NCI-H1105 (cell line): ENCODE measurements around the gene PYDC1.
"Not testable (repeated sequence)": the region's sequence is repeated elsewhere in the genome, so short reads cannot be mapped to it uniquely, and the experiment has no call there.

Source experiments
- DNase-seq: peaks from one replicate; lab custom pipeline; 2025; lab: John Stamatoyannopoulos, UW

Gene PYDC1

GRCh38 chr16:31195861-31196260 is 21.1 kb downstream of the PYDC1 start:
- DNase-seq = not testable (repeated sequence)

GRCh38 chr16:31194898-31195297 is 22.0 kb downstream of the PYDC1 start:
- no peak for DNase-seq

DNA sequence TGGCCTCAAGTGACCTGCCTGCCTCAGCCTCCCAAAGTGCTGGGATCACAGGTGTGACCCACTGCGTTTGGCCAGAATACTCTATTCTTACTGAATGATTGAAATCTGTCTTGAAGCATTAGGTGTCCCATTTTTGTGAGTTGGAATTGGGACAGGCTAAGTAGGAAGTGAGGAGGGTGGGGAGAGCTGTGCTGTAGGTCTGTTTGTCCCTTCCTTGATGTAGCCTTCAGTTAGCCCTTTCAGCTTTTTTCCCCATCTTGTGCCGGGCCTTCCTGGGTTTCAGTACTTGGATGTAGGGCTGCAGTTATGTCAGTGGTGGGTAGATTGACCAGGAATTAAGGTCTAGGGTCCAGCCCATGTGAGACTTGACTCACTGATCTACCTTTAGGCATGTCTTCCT is 23.1 kb downstream of the PYDC1 start:
- no peak for DNase-seq

DNA sequence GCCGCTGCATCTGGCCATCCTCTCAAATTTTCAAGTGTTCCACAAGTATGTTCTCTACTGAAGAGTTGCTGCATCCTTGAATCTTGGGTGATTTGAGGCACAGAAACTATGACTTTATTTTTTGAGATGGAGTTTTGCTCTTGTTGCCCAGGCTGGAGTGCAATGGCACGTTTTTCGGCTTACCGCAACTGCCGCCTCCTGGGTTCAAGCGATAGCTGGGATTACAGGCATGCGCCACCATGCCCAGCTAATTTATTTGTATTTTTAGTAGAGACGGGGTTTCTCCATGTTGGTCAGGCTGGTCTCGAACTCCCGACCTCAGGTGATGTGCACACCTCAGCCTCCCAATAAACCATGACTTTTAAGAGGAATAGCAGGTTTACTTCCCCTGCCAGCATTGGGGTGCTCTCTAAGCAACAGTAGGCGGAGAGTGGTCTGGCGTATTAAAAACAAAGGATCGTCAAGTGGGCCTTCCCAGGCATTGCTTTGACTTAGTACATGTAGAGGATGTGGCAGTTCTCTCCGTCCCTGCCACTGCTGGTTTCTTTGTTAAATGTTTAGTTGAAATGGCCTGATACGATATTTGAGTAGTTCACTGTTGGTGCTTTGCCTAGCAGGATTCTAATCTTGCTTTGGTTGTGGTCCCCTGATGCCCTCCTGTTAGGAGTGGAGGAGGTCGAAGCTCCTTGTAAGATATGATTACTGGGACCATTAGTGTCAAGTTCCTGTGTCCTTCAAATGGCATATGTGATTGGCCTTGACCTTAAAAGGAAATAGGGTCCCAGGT is 23.9 kb downstream of the PYDC1 start:
- DNase-seq = no peak

GRCh38 chr16:31191697-31192428 is 25.1 kb downstream of the PYDC1 start:
- no peak for DNase-seq

DNA sequence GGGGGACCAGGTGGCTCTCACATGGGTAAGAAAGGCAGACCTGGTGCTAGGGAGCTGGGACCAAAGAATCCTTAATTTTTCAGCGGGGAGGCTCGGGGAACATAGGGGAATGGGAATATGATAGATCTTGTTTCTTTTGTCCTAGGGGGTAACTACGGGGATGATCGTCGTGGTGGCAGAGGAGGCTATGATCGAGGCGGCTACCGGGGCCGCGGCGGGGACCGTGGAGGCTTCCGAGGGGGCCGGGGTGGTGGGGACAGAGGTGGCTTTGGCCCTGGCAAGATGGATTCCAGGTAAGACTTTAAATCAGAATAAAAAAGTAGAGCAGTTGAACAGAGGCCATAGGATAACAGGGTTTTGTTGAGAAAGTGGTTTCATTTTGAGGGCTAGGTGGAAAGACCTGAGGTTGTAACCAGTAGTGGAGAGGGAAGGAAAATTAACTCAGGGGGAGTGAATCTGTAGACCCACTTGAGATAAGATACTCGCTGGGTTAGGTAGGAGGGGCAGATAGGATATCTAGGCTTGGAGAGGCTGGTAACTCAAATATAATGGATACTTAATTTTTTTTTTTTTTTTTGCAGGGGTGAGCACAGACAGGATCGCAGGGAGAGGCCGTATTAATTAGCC is 26.0 kb downstream of the PYDC1 start:
- DNase-seq = no peak

DNA sequence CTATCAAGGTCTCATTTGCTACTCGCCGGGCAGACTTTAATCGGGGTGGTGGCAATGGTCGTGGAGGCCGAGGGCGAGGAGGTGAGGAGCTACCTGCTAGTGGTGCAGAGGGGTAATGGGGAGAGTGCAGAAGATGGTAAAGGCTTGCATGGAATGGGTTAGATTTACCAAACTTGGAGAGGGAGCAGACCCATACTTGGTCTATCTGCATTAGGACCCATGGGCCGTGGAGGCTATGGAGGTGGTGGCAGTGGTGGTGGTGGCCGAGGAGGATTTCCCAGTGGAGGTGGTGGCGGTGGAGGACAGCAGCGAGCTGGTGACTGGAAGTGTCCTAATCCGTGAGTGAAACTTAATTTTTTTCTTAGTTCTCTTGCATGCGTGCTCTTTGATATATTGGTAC is 26.9 kb downstream of the PYDC1 start:
- no peak for DNase-seq

DNA sequence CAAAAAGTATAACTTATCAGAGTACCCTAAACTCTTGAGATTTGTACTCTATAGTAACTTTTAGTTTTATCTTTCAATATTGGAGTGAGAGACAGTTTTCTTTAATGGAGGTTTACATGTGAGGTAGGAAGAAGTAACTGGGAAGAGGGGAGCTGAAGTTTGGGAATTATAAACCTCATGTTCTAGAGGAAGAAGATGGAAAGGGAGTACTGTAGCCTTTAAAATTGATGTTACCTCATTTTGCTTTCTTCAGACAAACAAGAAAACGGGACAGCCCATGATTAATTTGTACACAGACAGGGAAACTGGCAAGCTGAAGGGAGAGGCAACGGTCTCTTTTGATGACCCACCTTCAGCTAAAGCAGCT is 27.5 kb downstream of the PYDC1 start:
- DNase-seq = no peak

DNA sequence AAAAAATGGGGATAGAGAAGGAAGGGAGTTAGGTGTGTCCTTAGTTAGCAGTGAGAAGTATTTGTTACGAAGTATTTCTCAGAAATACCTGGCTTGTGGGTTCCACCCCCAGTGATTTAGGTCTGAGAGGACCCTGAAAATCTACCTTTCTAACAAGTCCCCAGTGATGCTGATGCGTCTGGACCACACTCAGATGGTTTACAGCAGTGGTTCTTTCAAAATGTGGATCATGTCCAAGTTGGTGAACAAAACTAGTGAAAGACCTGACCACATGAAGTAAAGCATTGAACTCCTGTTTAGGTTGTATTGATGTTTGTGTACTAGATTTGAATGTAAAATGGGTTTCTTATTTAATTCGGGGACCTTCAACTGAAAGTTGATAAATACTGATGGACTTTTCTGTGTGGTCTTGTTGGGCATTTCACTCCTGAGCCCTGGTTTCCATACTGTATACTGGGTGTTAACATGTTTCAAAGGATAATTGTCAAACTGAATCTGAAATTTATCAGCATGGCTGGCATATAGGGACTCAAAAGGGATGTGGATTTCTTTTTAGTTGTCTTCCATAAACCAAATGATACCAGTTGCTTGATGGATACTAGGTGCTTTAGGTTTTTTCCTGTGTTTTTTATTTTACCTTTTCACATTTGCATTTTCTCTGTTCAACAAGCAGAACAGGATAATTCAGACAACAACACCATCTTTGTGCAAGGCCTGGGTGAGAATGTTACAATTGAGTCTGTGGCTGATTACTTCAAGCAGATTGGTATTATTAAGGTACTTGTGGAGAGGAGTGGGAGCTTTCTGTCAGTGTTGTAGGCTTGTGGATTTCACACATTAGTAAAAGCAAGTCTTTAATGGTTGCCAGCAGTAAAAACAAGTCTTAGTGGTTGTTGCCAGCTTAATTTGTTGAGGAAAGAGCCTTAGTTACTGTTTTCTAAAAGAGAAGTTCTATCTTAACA is 28.2 kb downstream of the PYDC1 start:
- no peak for DNase-seq

GRCh38 chr16:31187808-31188189 is 29.1 kb downstream of the PYDC1 start:
- DNase-seq = no peak

DNA sequence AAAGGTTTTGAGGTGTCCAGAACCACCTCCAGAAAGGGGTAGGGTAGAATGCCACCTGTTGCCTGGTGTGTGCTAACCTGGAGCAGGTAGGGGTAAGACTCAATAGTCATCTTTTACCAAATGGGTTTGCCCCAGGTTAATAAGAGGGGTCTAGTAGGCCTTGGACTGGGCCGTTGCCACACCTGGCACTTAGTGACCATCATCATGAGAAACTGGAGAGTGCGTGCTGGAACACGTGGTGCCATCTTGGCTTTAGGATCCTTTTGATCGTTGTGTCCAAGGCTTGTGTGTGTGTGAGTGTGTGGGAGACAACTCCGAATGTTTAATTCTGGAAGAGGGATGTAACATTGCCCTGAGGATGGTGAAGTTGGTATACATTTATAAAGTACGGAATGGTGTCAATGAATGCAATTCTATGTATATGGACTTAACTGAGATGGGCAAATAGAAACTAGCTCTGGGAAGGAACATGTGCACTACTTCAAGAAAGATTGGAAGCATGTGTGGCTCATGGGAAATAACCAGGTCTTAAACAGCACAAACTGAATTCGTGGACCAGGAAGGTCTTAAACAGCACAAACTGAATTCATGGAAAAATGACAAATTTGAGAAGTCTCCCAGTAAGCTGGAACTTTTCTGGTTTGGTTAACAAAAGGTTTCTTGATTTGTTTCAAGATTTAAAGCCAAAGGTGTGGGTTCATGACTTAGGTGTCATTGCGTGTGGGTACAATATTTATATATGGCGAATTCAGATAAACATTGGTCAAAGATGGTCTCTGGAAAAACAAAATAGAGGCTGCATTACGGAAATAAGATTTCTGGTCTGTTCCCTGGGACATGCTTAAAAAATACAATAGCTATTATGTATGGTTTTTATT is 29.8 kb downstream of the PYDC1 start:
- no peak for DNase-seq

DNA sequence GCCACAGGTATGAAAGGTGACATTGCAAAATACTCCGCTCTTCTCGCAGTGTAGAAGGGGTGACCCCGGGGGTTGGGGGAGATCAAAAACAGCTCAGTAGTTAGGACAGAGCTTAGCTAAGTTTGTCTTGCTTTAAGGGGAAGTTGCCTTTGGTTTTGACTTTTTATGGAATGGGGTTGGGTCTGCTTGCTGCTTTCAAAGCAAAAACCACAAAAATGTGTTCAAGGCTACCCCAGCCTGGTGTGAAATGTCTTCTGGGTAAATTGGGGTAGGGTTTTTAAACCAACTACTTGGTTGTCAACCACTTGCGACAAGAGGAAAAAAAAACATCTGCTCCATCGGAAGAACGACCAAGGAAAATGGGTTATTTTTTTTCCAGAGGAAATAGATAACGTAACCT is 30.8 kb downstream of the PYDC1 start:
- no peak for DNase-seq

- DNase-seq = no peak
Measured at GRCh38 chr16:31185339-31185738, 31.6 kb downstream of the PYDC1 start.

DNA sequence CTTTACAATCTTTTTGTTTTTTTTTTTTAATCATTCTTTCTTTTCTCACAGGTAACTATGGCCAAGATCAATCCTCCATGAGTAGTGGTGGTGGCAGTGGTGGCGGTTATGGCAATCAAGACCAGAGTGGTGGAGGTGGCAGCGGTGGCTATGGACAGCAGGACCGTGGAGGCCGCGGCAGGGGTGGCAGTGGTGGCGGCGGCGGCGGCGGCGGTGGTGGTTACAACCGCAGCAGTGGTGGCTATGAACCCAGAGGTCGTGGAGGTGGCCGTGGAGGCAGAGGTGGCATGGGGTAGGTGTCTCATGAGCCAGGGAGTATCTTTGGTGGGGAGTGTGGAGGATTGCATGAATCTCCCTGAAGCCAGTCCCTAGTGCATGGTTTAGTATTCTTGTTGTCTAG is 32.0 kb downstream of the PYDC1 start:
- DNase-seq = no peak

DNA sequence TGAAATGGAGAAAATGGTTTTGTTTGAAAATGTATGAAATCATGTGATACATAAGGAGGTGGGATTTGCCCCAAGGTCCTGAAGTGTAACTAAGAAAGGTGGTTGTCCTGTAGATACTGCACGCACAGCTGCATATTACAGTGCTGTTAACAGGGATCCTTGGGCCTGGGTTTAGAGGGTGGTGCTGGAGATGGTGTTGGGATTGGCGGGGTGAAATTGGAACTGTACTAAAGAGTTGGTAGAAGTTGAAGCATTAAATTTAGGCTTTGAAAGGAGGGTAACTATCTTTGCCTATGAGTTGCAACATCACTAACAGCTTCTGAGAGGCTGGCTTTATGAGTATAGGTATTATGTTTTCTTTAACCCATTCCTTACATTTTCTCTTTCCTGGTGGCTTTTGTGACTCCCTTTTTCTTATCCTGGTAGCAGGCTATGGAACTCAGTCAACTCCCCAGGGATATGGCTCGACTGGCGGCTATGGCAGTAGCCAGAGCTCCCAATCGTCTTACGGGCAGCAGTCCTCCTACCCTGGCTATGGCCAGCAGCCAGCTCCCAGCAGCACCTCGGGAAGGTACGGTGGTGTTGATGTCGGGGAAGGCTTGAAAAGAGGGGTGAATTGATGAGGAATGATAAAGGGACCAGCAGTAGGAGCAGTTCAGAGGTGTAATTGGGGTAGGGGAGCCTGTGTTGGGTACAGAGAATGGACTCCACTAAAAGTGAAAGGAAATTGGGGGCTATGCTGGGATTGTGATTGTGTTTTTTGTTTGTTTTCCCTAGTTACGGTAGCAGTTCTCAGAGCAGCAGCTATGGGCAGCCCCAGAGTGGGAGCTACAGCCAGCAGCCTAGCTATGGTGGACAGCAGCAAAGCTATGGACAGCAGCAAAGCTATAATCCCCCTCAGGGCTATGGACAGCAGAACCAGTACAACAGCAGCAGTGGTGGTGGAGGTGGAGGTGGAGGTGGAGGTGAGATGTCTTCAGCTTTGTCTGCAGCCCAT is 33.2 kb downstream of the PYDC1 start:
- no peak for DNase-seq

DNA sequence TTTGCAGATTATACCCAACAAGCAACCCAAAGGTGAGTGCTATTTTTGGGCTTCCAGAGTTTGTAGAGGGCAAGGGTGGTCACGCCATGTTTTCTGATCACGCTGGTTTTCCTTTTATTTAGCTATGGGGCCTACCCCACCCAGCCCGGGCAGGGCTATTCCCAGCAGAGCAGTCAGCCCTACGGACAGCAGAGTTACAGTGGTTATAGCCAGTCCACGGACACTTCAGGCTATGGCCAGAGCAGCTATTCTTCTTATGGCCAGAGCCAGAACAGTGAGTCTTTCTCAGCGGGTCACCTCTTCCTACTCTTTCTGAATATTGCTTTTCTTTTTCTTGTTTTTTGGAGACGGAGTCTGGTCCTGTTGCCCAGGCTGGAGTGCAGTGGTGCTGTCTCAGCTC is 34.5 kb downstream of the PYDC1 start:
- DNase-seq = no peak

DNA sequence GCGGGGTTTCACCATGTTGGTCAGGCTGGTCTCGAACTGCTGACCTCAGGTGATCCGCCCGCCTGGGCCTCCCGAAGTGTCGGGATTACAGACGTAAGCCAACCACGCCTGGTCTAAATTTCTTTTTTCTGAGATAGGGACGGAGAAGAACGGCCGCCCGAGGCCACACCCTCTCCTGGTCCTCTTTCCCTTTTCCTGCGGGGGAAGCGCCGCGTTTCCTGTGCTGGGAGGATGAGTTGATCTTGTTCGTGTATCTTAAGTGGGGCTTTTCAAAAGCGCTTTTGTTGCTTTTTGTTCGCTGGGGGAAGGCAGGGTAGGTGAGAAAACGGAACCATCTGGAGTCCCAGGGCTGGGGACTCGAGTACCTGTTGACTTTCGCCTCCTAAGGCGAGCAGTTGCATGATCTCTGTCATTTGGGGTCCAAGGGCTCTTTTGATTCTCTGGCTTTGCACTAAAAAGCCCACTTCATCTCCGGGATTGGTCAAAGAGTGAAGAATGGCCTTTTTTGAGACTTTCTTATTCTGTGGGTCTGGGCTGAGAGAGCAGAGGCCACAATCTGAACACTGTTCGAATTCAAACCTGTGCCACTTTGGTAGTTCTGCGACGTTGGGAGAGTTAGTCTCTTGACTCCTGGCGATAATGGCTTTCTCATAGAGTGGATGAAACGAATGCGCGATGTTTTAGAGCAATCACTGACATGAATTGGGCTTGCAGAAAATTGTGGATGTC is 35.7 kb downstream of the PYDC1 start:
- DNase-seq = no peak

DNA sequence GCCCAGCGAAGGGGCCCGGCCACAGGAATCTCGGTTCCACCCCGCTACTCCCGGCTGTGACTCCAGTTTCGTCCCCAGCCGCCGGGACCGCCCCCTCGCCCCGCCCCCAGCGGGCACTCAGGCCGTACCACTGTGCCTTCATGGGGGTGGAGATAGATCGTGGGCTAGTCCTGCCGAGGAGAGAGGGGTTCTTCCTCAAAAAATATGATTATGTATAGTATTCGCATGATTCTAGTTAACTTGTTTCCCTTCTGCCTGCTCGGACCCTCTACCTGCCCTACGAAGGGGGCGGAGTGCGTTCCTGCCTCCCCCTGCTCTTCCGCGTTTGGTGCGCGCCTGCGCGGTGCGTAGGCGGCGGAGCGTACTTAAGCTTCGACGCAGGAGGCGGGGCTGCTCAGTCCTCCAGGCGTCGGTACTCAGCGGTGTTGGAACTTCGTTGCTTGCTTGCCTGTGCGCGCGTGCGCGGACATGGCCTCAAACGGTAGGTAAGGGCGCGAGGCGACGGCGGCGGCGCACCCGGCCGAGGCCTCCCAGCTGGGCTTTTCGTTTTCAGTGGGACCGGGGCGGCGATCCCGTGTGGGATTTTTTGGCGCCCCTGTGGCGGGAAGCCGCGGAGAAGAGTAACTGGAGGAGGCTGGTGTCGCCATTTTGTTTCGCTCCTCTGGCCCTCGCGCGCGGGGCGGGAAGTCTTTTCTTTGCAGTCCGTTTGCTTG is 37.0 kb downstream of the PYDC1 start, which contains the start of gene FUS:
FUS (plus strand) TSS at position 393 of the 713 bp plus-strand sequence; CDS start at position 469, 76 bp downstream.
- DNase-seq = peak; percentile 74
